K562 (cell line): ENCODE results near the gene ZNF74. TPM values are rescaled to one million over a fixed set of nuclear protein-coding genes. Genes with fewer than 3 reads are reported as not detected.
A peak's percentile ranks its signal among the peaks of the same experiment; 100 is the strongest.

Experiments used
- CC2D1A ChIP-seq: fragments of 450-650 bp; IDR thresholded peaks from 2 replicates; pipeline ENCODE4 v1.6.1; 2017; ENCODE audit warnings: mild to moderate bottlenecking
- CHD2 ChIP-seq: IDR thresholded peaks from 2 replicates; pipeline ENCODE4 v1.6.1; 2011; ENCODE audit warnings: low read depth, low read length
- MYBL2 ChIP-seq, 2 experiments: fragments of 450-650 bp in 1 of 2; sonication (generic) in 1 of 2; formaldehyde crosslinking in 1 of 2; IDR thresholded peaks; 2 replicates each; pipeline versions ENCODE4 v1.6.1 to v1.8.1; 2017 to 2022; ENCODE audit warnings: borderline replicate concordance in 1 of 2, inconsistent platforms in 1 of 2, low read depth in 1 of 2, mild to moderate bottlenecking in 1 of 2, missing genetic modification reagents in 1 of 2, moderate library complexity in 1 of 2
- SRSF3 ChIP-seq: fragments of 200-400 bp; formaldehyde crosslinking; IDR thresholded peaks from 2 replicates; pipeline ENCODE4 v1.6.1; 2016; ENCODE audit warnings: mild to moderate bottlenecking, low read length, moderate library complexity; ENCODE audit not compliant: insufficient read depth
- ZNF282 ChIP-seq: sonication (generic); formaldehyde crosslinking; IDR thresholded peaks from 2 replicates; pipeline ENCODE4 v1.8.1; 2023; ENCODE audit warnings: missing genetic modification reagents
- polyA plus RNA-seq, 8 experiments: library from polyadenylated mRNA; depleted of rRNA in 4 of 8; stranded (reverse) in 5 of 8; unstranded in 3 of 8; fragments of >200 nt; fragmentation: Nextera tagmentation in 2 of 8; fragmentation: Illumina TruSeq in 1 of 8; extraction: Ambion mirVana in 2 of 8; extraction: Trizol in 1 of 8; gene quantifications; 2 replicates each; pipeline versions ENCODE4 v1.2.1 to v1.2.3, GENCODE V29; 2011 to 2014; ENCODE audit warnings: inconsistent platforms in 1 of 8, missing spikeins in 1 of 8
- total RNA-seq, 7 experiments: library from RNA; depleted of rRNA in 6 of 7; stranded (reverse); fragments of >200 nt in 6 of 7; fragmentation: Illumina TruSeq in 2 of 7; extraction: Trizol in 2 of 7; gene quantifications; 2 replicates each; pipeline versions ENCODE4 v1.2.1 to v1.2.3, GENCODE V29; 2011 to 2021; ENCODE audit warnings: low replicate concordance in 1 of 7
- TF ChIP-seq, protein P1 (sequence below), 2 experiments: fragments of 200-800 bp in 1 of 2; sonication (Bioruptor generic) in 1 of 2; sonication (generic) in 1 of 2; formaldehyde crosslinking in 1 of 2; IDR thresholded peaks in 1 of 2; conservative IDR thresholded peaks in 1 of 2; 2 replicates each; pipeline versions ENCODE4 v1.5.0 to v1.6.1; 2016 to 2020; ENCODE audit warnings: missing compliant biosample characterization in 1 of 2, missing genetic modification characterization in 1 of 2, missing genetic modification reagents in 1 of 2
- TF ChIP-seq, protein P2 (sequence below), 2 experiments: fragments of 250-450 bp in 1 of 2; fragments of 450-650 bp in 1 of 2; sonication (Bioruptor Pico) in 1 of 2; IDR thresholded peaks; 2 replicates each; pipeline versions ENCODE4 v1.6.1 to v1.8.0; 2016 to 2021; ENCODE audit warnings: mild to moderate bottlenecking in 2 of 2, moderate library complexity in 2 of 2, missing compliant biosample characterization in 1 of 2, missing genetic modification characterization in 1 of 2
- TF ChIP-seq, protein P3 (sequence below): fragments of 450-650 bp; IDR thresholded peaks from 2 replicates; pipeline ENCODE4 v1.6.1; 2018; ENCODE audit not compliant: partially characterized antibody
- TF ChIP-seq, protein P4 (sequence below), 2 experiments: IDR thresholded peaks; 2 replicates each; pipeline ENCODE4 v1.6.1; 2011; ENCODE audit warnings: borderline replicate concordance in 1 of 2, control low read depth in 1 of 2, low read depth in 1 of 2, low read length in 1 of 2, mild to moderate bottlenecking in 1 of 2, mixed read lengths in 1 of 2, moderate library complexity in 1 of 2; ENCODE audit not compliant: insufficient read depth in 1 of 2, insufficient read length in 1 of 2, poor library complexity in 1 of 2, severe bottlenecking in 1 of 2; ENCODE audit errors: extremely low read depth in 1 of 2

The ZNF74 gene
- total and polyA plus RNA-seq, 9 of the 15 experiments (the other 6 are each of a cell fraction or from before 2014, with no cell fraction given): 2.4 to 53.5 (median 31.5) TPM

DNA sequence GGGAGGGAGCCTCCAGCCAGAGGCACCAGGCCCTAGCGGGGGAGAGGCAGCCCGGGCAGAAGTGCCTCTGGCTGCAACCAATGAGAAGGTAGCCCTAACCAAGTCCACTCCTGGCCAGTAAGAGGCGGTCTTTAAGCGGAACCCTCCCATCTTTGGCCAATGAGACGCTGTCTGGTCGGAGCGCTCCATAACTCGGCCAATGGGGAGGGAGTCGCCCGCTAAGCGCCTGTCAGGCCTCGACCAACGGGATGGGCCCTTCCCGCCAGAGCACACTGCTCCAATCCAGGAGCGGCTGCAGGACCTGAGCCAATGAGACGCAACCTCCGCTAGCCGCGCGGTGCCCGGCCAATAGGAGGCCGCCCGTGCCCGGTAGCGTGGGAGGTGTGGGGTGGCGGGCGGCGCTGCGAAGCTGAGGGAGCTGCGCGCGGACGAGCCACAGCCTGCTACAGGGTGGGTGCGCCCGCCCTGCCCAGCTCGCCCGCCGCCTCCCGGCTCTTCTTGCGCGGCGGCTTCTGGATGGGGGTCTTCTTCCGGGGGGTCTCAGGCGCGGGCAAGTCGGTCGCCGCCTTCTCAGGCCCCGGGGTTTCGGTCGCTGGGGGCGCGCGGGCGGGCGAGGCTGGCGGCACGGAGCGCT lies 31.1 kb downstream of the ZNF74 start (continued):
- TF ChIP-seq ZNF282 (CRISPR knock-in tag): peak; percentile 94; the same call in 1 of the 2 replicates
- TF ChIP-seq, protein P1, sequence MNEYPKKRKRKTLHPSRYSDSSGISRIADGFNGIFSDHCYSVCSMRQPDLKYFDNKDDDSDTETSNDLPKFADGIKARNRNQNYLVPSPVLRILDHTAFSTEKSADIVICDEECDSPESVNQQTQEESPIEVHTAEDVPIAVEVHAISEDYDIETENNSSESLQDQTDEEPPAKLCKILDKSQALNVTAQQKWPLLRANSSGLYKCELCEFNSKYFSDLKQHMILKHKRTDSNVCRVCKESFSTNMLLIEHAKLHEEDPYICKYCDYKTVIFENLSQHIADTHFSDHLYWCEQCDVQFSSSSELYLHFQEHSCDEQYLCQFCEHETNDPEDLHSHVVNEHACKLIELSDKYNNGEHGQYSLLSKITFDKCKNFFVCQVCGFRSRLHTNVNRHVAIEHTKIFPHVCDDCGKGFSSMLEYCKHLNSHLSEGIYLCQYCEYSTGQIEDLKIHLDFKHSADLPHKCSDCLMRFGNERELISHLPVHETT (CRISPR knock-in tag; conservative IDR thresholded peaks at IDR 0.05 in 1 of 2, IDR thresholded peaks at IDR 0.05 in 1 of 2): 0 out of 4 replicates have a peak, but pooled peaks of 1 of the 2 experiments have one; percentile 67
- TF ChIP-seq, protein P2, sequence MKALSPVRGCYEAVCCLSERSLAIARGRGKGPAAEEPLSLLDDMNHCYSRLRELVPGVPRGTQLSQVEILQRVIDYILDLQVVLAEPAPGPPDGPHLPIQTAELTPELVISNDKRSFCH (CRISPR knock-in tag; IDR thresholded peaks at IDR 0.05): no peak
- TF ChIP-seq, protein P2 (tag; IDR thresholded peaks at IDR 0.05): peak; percentile 33; the same call in 1 of the 2 replicates
- TF ChIP-seq CC2D1A: peak; percentile 30; the same call in 1 of the 2 replicates
- TF ChIP-seq SRSF3: no peak
- peak; percentile 35; the same call in 1 of the 2 replicates for TF ChIP-seq CHD2
- TF ChIP-seq MYBL2 (IDR thresholded peaks at IDR 0.05; ENCODE audit: low read depth): no peak
- 0 out of 2 replicates have a peak, but pooled peaks have one; percentile 78 for TF ChIP-seq MYBL2 (CRISPR knock-in tag; IDR thresholded peaks at IDR 0.05; ENCODE audit: borderline replicate concordance)
- TF ChIP-seq, protein P3, sequence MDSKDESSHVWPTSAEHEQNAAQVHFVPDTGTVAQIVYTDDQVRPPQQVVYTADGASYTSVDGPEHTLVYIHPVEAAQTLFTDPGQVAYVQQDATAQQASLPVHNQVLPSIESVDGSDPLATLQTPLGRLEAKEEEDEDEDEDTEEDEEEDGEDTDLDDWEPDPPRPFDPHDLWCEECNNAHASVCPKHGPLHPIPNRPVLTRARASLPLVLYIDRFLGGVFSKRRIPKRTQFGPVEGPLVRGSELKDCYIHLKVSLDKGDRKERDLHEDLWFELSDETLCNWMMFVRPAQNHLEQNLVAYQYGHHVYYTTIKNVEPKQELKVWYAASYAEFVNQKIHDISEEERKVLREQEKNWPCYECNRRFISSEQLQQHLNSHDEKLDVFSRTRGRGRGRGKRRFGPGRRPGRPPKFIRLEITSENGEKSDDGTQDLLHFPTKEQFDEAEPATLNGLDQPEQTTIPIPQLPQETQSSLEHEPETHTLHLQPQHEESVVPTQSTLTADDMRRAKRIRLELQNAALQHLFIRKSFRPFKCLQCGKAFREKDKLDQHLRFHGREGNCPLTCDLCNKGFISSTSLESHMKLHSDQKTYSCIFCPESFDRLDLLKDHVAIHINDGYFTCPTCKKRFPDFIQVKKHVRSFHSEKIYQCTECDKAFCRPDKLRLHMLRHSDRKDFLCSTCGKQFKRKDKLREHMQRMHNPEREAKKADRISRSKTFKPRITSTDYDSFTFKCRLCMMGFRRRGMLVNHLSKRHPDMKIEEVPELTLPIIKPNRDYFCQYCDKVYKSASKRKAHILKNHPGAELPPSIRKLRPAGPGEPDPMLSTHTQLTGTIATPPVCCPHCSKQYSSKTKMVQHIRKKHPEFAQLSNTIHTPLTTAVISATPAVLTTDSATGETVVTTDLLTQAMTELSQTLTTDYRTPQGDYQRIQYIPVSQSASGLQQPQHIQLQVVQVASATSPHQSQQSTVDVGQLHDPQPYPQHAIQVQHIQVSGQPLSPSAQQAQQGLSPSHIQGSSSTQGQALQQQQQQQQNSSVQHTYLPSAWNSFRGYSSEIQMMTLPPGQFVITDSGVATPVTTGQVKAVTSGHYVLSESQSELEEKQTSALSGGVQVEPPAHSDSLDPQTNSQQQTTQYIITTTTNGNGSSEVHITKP: peak; percentile 71
- TF ChIP-seq, protein P4, sequence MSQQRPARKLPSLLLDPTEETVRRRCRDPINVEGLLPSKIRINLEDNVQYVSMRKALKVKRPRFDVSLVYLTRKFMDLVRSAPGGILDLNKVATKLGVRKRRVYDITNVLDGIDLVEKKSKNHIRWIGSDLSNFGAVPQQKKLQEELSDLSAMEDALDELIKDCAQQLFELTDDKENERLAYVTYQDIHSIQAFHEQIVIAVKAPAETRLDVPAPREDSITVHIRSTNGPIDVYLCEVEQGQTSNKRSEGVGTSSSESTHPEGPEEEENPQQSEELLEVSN (IDR thresholded peaks at IDR 0.05; ENCODE audit: borderline replicate concordance in 1 of 2, extremely low read depth in 1 of 2, insufficient read depth in 1 of 2, insufficient read length in 1 of 2, low read depth in 1 of 2, low read length in 1 of 2, poor library complexity in 1 of 2, severe bottlenecking in 1 of 2): peak in 1 of 2 experiments; percentile 41
